A549 treated with GW870086 at 1 μM for 4 hours (cell line): ENCODE measurements around the gene G3BP2. TPM values are rescaled to one million over a fixed set of nuclear protein-coding genes. Genes with fewer than 3 reads are reported as not detected.

Experiments used
- total RNA-seq: library from RNA; stranded (reverse); fragments of 200-300 nt; extraction: Qiagen RNA extraction; gene quantifications from 5 replicates; pipeline ENCODE4 v1.2.3, GENCODE V29; 2022; ENCODE audit warnings: low read depth

Gene G3BP2
- total RNA-seq, result 64.3 to 96.5 TPM (median 82.0 TPM) in 5 replicates

GRCh38 chr4:75673027-75673958, at the start of gene G3BP2:
TSS of gene G3BP2 (minus strand) at chr4:75673411. CDS start at chr4:75662025, 11,386 bp downstream.

GRCh38 chr4:75630174-75630936, 42.9 kb downstream of the G3BP2 start, which contains the start of gene CDKL2:
TSS of gene CDKL2 (minus strand) at chr4:75630528. CDS start at chr4:75625988, 4,540 bp downstream.

Other genes starting within 250 kb of the G3BP2 start
- 14.3 to 20.6 TPM (median 16.5 TPM) in 5 replicates for gene RCHY1, start 159.0 kb downstream of the G3BP2 start, total RNA-seq
- 4.8 to 7.0 TPM (median 5.5 TPM) in 5 replicates for gene THAP6, start 158.9 kb downstream of the G3BP2 start, total RNA-seq
- gene ODAPH, start 117.3 kb downstream of the G3BP2 start, total RNA-seq, result not detected in 5 replicates
- gene CDKL2, start 42.9 kb downstream of the G3BP2 start, total RNA-seq, result 0.41 to 1.2 TPM (median 0.90 TPM) in 5 replicates
- 19.2 to 26.2 TPM (median 24.4 TPM) in 5 replicates for gene USO1, start 51.2 kb upstream of the G3BP2 start, total RNA-seq
- not detected in 5 replicates for gene PPEF2, start 229.0 kb upstream of the G3BP2 start, total RNA-seq